DND-41 (cell line): ENCODE results near the gene DHRS4L2.
"Not testable (repeated sequence)": the region's sequence is repeated elsewhere in the genome, so short reads cannot be mapped to it uniquely, and the experiment has no call there.

ENCODE experiments used
- ATAC-seq: fragments of 200-7000 bp; cut with Tn5 transposase; 3 replicates; pipeline ENCODE4 v1.9.1; 2021; ENCODE audit warnings: low read depth; ENCODE audit not compliant: insufficient read depth
- DNase-seq: peaks from one replicate; pipeline ENCODE4 v3.0.0-alpha.2; 2020
- H2AFZ ChIP-seq: 2 replicates; pipeline ENCODE4 v1.6.0; 2012; ENCODE audit warnings: low read depth, low read length
- H3K27ac ChIP-seq: 2 replicates; pipeline ENCODE4 v1.5.1; 2012; ENCODE audit warnings: low read length, inconsistent platforms
- H3K27me3 ChIP-seq: fragments of 200-600 bp; sonication (generic); 2 replicates; pipeline ENCODE4 v1.6.0; 2012; ENCODE audit warnings: low read length, mild to moderate bottlenecking, inconsistent platforms; ENCODE audit not compliant: insufficient read depth, poor library complexity
- H3K36me3 ChIP-seq: 2 replicates; pipeline ENCODE4 v1.5.1; 2012; ENCODE audit warnings: low read length, inconsistent platforms; ENCODE audit not compliant: insufficient read depth
- H3K4me1 ChIP-seq: 2 replicates; pipeline ENCODE4 v1.5.1; 2012; ENCODE audit warnings: mild to moderate bottlenecking, low read length; ENCODE audit not compliant: insufficient read depth
- H3K4me2 ChIP-seq: 2 replicates; pipeline ENCODE4 v1.6.0; 2012; ENCODE audit warnings: mild to moderate bottlenecking, moderate library complexity, low read length, inconsistent platforms; ENCODE audit not compliant: insufficient read depth
- H3K4me3 ChIP-seq, 2 experiments: fragments of 200-600 bp in 1 of 2; shearing (Covaris generic) in 1 of 2; 2 replicates each; pipeline ENCODE4 v1.5.1; 2012 to 2016; ENCODE audit warnings: inconsistent platforms in 2 of 2, low read length in 2 of 2, mild to moderate bottlenecking in 2 of 2, low read depth in 1 of 2, moderate library complexity in 1 of 2
- H3K79me2 ChIP-seq: 2 replicates; pipeline ENCODE4 v1.6.0; 2012; ENCODE audit warnings: low read length, inconsistent platforms; ENCODE audit not compliant: insufficient read depth
- H3K9ac ChIP-seq: 2 replicates; pipeline ENCODE4 v1.6.0; 2012; ENCODE audit warnings: low read depth, mild to moderate bottlenecking, inconsistent platforms, low read length, moderate library complexity
- H3K9me3 ChIP-seq: 2 replicates; pipeline ENCODE4 v1.5.1; 2012; ENCODE audit warnings: low read length, moderate library complexity, mild to moderate bottlenecking, inconsistent platforms; ENCODE audit not compliant: insufficient read depth, severe bottlenecking
- H4K20me1 ChIP-seq: 2 replicates; pipeline ENCODE4 v1.6.0; 2012; ENCODE audit warnings: low read length; ENCODE audit not compliant: insufficient read depth

Gene DHRS4L2

GRCh38 chr14:23993042-23993441 is 4.3 kb downstream of the DHRS4L2 start:
- H3K79me2 ChIP-seq, result peaks cover 15% of the 10 kb centered on the region
- not testable (repeated sequence) for H4K20me1 ChIP-seq, H3K27me3 ChIP-seq, ATAC-seq, H3K9me3 ChIP-seq, H3K4me3 ChIP-seq, H3K27ac ChIP-seq, DNase-seq, H3K4me2 ChIP-seq, H3K9ac ChIP-seq, H3K36me3 ChIP-seq, H2AFZ ChIP-seq
- peaks cover 20% of the 10 kb centered on the region for H3K4me1 ChIP-seq

DNA sequence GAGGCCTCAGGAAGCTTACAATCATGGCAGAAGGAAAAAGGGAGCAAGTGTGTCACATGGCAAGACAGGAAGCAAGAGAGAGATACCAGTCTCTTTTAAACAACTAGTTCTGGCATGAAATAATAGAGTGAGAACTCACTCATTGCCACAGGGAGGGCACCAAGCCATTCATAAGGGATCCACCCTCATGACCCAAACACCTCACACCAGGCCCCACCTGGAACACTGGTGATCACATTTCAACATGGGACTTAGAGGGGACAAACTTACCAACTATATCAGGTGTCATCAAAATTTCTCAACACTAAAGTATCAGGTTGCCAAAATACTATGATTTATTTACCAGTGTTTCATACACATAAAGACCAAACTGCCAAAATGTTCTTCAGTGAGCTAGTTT is 7.3 kb downstream of the DHRS4L2 start:
- H4K20me1 ChIP-seq, H2AFZ ChIP-seq, DNase-seq, H3K27me3 ChIP-seq, H3K4me2 ChIP-seq, H3K27ac ChIP-seq, H3K4me3 ChIP-seq, H3K9me3 ChIP-seq, H3K4me1 ChIP-seq, H3K9ac ChIP-seq, H3K36me3 ChIP-seq, H3K79me2 ChIP-seq: not testable (repeated sequence)
- ATAC-seq, result 0 out of 3 replicates have a peak, but pooled peaks have one; percentile 19

GRCh38 chr14:23996825-23997224 is 8.1 kb downstream of the DHRS4L2 start:
- not testable (repeated sequence) for ATAC-seq, H3K9ac ChIP-seq, H3K36me3 ChIP-seq, H2AFZ ChIP-seq, H3K27ac ChIP-seq, H3K4me1 ChIP-seq, DNase-seq, H3K27me3 ChIP-seq, H4K20me1 ChIP-seq, H3K79me2 ChIP-seq, H3K9me3 ChIP-seq, H3K4me3 ChIP-seq, H3K4me2 ChIP-seq

GRCh38 chr14:23999640-24000039 is 10.9 kb downstream of the DHRS4L2 start:
- not testable (repeated sequence) for H3K79me2 ChIP-seq, H4K20me1 ChIP-seq, DNase-seq, ATAC-seq, H3K9ac ChIP-seq, H3K4me1 ChIP-seq, H3K9me3 ChIP-seq, H3K4me2 ChIP-seq, H3K36me3 ChIP-seq, H2AFZ ChIP-seq, H3K27ac ChIP-seq, H3K27me3 ChIP-seq, H3K4me3 ChIP-seq

DNA sequence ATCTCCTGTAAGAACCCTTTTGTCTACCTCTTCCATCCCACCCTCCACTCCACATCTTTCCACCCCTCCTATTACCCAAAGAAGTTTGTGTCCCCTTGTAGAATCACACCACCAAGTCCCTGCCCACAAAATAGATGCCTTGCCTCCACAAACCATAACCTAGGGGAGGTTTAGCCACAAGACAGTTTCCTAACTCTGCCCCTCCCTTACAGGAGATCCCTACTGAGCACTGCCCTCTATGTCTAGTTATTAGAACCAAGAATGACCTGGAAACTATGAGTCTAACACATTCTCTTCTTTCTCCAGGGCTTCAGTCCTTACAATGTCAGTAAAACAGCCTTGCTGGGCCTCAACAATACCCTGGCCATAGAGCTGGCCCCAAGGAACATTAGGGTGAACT is 12.3 kb downstream of the DHRS4L2 start:
- not testable (repeated sequence) for H4K20me1 ChIP-seq, H3K9me3 ChIP-seq, DNase-seq, H3K4me1 ChIP-seq, H3K4me2 ChIP-seq, H3K27me3 ChIP-seq, H3K36me3 ChIP-seq, H3K4me3 ChIP-seq, H3K9ac ChIP-seq, H3K27ac ChIP-seq, H2AFZ ChIP-seq, H3K79me2 ChIP-seq
- peak; percentile 37; the same call in 1 of the 3 replicates for ATAC-seq

DNA sequence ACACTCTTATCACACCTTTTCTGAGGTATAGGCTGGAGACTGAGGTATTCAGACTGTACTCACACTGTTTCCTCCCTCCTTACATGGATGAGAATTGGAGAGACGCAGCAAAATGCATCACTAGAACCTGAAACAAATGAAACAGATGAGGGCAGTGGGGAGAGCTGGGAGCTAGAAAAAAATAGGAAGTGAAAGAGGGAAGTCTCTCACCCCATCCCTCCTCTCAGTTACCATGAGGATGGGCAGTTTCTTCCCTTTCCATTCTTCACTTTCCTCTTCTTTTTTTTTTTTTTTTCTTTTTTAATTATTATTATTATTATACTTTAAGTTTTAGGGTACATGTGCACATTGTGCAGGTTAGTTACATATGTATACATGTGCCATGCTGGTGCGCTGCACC is 12.9 kb downstream of the DHRS4L2 start:
- not testable (repeated sequence) for H3K27ac ChIP-seq, H3K79me2 ChIP-seq, ATAC-seq, DNase-seq, H3K36me3 ChIP-seq, H2AFZ ChIP-seq, H4K20me1 ChIP-seq, H3K4me2 ChIP-seq, H3K4me3 ChIP-seq, H3K27me3 ChIP-seq, H3K9me3 ChIP-seq, H3K9ac ChIP-seq, H3K4me1 ChIP-seq

- peaks cover 39% of the 10 kb centered on the region for H3K4me1 ChIP-seq
- DNase-seq, H3K27me3 ChIP-seq, H3K36me3 ChIP-seq, H3K9me3 ChIP-seq, H4K20me1 ChIP-seq: not testable (repeated sequence)
- H3K27ac ChIP-seq, result peak overlapping the region; percentile 78; the same call in 1 of the 2 replicates
- peaks cover 23% of the 10 kb centered on the region for H3K79me2 ChIP-seq
- peak; percentile 25 for ATAC-seq
- peak overlapping the region; percentile 70 for H3K4me2 ChIP-seq
- H2AFZ ChIP-seq, result peak overlapping the region; percentile 60; the same call in 1 of the 2 replicates
- peak overlapping the region; percentile 64 for H3K9ac ChIP-seq
- peak overlapping the region in 1 of 2 experiments; percentile 65; a peak in 2 of 4 replicates for H3K4me3 ChIP-seq
Observed at GRCh38 chr14:24006471-24006816, 17.7 kb downstream of the DHRS4L2 start.

GRCh38 chr14:24006817-24007652 is 18.3 kb downstream of the DHRS4L2 start:
- not testable (repeated sequence) for H3K9me3 ChIP-seq, H3K36me3 ChIP-seq, H3K27me3 ChIP-seq, H4K20me1 ChIP-seq
- H3K79me2 ChIP-seq, result peaks cover 23% of the 10 kb centered on the region
- peak overlapping the region; percentile 78 for H3K27ac ChIP-seq
- peak overlapping the region; percentile 16 to 65; a peak in 3 of 4 replicates for H3K4me3 ChIP-seq
- DNase-seq (peak; percentile 77), ATAC-seq (peak; percentile 85)
- H3K4me1 ChIP-seq, result peaks cover 44% of the 10 kb centered on the region
- peak overlapping the region; percentile 64 for H3K9ac ChIP-seq
- H3K4me2 ChIP-seq, result peak overlapping the region; percentile 70
- peak overlapping the region; percentile 73 for H2AFZ ChIP-seq
